ENCODE measurements around the gene C3orf49.

The C3orf49 gene

DNA sequence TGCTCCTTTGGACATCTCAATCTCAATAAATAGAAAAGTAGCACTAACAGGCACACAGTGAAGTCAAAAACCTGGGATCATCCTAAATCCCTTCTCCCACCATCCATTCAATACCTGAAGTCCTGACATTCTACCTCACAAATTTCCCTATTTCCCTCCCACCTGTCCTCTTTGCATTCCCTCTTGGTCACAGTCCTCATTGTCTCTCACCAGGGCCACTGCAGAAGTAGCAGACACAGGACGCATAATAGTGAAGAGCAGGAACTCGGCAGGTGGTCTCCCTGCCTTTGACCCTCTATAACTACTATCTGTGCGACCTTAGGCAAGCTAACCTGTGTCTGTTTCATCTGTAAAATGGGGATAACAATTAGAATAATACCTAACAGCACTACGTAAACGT lies 42.2 kb downstream of the C3orf49 start:
- no peak for DNase-seq (ENCODE audit: low spot score)
- H3K4me3 ChIP-seq = no peak overlapping the region
- H3K27ac ChIP-seq = no peak overlapping the region
- TF ChIP-seq CTCF (IDR thresholded peaks at IDR 0.05) = no peak

DNA sequence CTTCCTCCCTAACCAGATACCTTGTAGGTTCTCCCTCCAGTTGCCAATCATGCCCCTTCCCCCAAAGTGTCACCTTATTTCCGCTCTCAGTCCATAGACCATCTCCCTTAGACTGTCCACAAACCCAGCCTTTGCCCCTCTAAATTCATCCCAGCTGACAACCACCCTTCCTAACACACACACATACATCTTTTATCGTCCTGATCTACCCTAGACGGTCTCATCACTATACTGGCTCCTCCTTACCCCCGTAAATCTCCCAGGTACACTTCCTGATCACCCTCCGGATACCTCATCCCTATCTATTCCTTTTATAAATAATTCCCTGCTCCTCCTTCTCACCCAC lies 43.7 kb downstream of the C3orf49 start:
- TF ChIP-seq CTCF (IDR thresholded peaks at IDR 0.05) = no peak
- Histone ChIP-seq H3K27ac (peak overlapping the region; percentile 78 to 87), H3K4me3 (peak overlapping the region; percentile 88)
- DNase-seq (ENCODE audit: low spot score) = no peak

- no peak for TF ChIP-seq CTCF (IDR thresholded peaks at IDR 0.05)
- Histone ChIP-seq H3K4me3 (peak within 1 kb of the TSS; percentile 88), H3K27ac (peak within 1 kb of the TSS; percentile 82 to 87)
- DNase-seq (ENCODE audit: low spot score) = peak; percentile 86
Observed at GRCh38 chr3:63863150-63864007, 44.3 kb downstream of the C3orf49 start, which contains the start of the genes ATXN7 and THOC7. Gene ATXN7 (plus strand): TSS chr3:63863867. CDS start chr3:63912599, 48,732 bp downstream. Gene THOC7 (minus strand): TSS chr3:63863805. CDS start chr3:63863790, 15 bp downstream.

DNA sequence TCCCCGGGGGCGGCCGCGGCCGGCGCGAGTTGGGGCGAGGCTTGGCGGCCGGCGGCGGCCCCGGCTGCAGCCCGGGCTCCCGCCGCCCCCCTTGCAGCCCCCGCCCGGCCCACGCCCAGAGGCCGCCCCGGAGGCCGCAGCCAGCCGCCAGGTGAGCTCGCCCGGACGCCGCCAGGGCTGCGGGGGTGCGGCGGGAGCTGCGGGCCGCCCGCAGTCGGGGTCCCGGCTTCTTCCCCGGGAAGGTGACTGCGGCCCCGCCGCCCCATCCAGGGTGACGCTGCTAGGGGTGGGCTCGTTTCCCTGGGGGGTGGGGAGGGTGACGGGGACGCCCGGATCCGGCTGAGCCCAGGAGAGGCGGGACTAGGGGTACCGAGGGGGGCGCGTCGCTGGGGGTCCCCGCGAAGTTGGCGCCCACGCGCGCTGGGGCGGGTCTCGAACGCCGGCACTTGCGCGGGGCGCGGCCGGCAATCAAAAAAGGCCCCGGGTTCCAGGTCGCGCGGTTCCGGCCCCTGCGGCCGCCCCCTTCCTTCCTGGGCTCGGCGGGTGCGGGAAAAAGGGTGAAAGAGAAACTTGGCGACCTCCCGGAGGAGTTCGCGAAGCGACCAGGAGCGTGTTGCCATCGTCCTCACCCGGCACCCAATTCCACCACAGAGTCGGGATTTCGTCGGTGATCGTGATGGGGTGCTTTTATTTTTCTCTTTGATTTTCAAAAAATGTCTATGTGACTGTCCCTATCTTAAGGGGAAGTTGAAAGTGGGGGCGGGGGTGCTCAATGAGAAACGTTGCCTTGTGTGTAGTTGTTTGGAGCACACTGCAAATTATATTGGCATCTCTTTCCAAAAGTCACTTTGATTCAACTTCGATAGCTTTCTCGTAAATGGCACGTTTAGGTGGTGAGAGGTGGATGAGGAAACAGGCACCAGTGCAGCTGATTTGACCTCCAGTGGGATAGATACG lies 45.2 kb downstream of the C3orf49 start:
- peak overlapping the region; percentile 82 to 87 for H3K27ac ChIP-seq
- TF ChIP-seq CTCF (IDR thresholded peaks at IDR 0.05) = no peak
- H3K4me3 ChIP-seq = peak overlapping the region; percentile 88
- no peak for DNase-seq (ENCODE audit: low spot score)

GRCh38 chr3:63864965-63865327 lies 45.8 kb downstream of the C3orf49 start:
- Histone ChIP-seq H3K4me3 (peak overlapping the region; percentile 88), H3K27ac (peak overlapping the region in 1 of 2 donors; percentile 87)
- no peak for TF ChIP-seq CTCF (IDR thresholded peaks at IDR 0.05)
- no peak for DNase-seq (ENCODE audit: low spot score)

- no peak overlapping the region for H3K4me3 ChIP-seq
- no peak for DNase-seq (ENCODE audit: low spot score)
- no peak for TF ChIP-seq CTCF (IDR thresholded peaks at IDR 0.05)
- no peak overlapping the region for H3K27ac ChIP-seq
Observed at GRCh38 chr3:63867225-63867624, 48.1 kb downstream of the C3orf49 start.

All from coronary artery (tissue), 2 donors.